Liver (tissue), 9 donors: ENCODE measurements around the gene NAA50. TPM values are rescaled to one million over a fixed set of nuclear protein-coding genes. Genes with fewer than 3 reads are reported as not detected.

ENCODE experiments used
- DNase-seq: peaks from one replicate; pipeline ENCODE4 v3.0.0-alpha.2; 2017; ENCODE audit warnings: low spot score
- H3K27ac ChIP-seq, 2 donors: one replicate each; pipeline ENCODE4 v1.7.0; 2013; ENCODE audit warnings: inconsistent platforms in 2 of 2, low read length in 2 of 2, control low read depth in 1 of 2, low read depth in 1 of 2, mild to moderate bottlenecking in 1 of 2
- H3K27me3 ChIP-seq, 4 donors: one replicate each; pipeline versions ENCODE4 v1.6.1 to v1.7.0; 2013; ENCODE audit warnings: low read length in 3 of 4, inconsistent platforms in 1 of 4, mild to moderate bottlenecking in 1 of 4, moderate library complexity in 1 of 4; ENCODE audit not compliant: control insufficient read depth in 4 of 4, insufficient read depth in 4 of 4
- H3K36me3 ChIP-seq, 4 donors: one replicate each; pipeline versions ENCODE4 v1.6.1 to v1.7.0; 2013; ENCODE audit warnings: low read length in 3 of 4, mild to moderate bottlenecking in 3 of 4, low read depth in 1 of 4, moderate library complexity in 1 of 4; ENCODE audit not compliant: control insufficient read depth in 4 of 4, insufficient read depth in 3 of 4
- H3K4me1 ChIP-seq, 4 donors: one replicate each; pipeline versions ENCODE4 v1.6.1 to v1.7.0; 2013; ENCODE audit warnings: low read length in 3 of 4, mild to moderate bottlenecking in 3 of 4, moderate library complexity in 1 of 4; ENCODE audit not compliant: control insufficient read depth in 4 of 4, insufficient read depth in 4 of 4
- H3K4me3 ChIP-seq, 3 donors: one replicate each; pipeline versions ENCODE4 v1.6.1 to v1.7.0; 2013; ENCODE audit warnings: low read length in 3 of 3, control low read depth in 1 of 3, low read depth in 1 of 3, mild to moderate bottlenecking in 1 of 3
- H3K9ac ChIP-seq, 2 donors: one replicate each; pipeline ENCODE4 v1.7.0; 2013; ENCODE audit warnings: low read length in 2 of 2, mild to moderate bottlenecking in 2 of 2, moderate library complexity in 2 of 2, control low read depth in 1 of 2, low read depth in 1 of 2
- H3K9me3 ChIP-seq, 4 donors: one replicate each; pipeline versions ENCODE4 v1.6.1 to v1.7.0; 2013; ENCODE audit warnings: low read length in 3 of 4; ENCODE audit not compliant: control insufficient read depth in 4 of 4
- EGR1 ChIP-seq, 2 donors: IDR thresholded peaks; 2 replicates each; pipeline ENCODE4 v1.6.1; 2016 to 2018; ENCODE audit warnings: antibody characterized with exemption in 2 of 2, low read depth in 2 of 2
- FOXA1 ChIP-seq: IDR thresholded peaks from 2 replicates; pipeline ENCODE4 v1.6.1; 2016; ENCODE audit warnings: antibody characterized with exemption
- FOXA2 ChIP-seq: IDR thresholded peaks from 2 replicates; pipeline ENCODE4 v1.6.1; 2016; ENCODE audit warnings: antibody characterized with exemption
- GABPA ChIP-seq, 2 donors: IDR thresholded peaks in 1 of 2; conservative IDR thresholded peaks in 1 of 2; 2 replicates each; pipeline ENCODE4 v1.6.1; 2016; ENCODE audit warnings: antibody characterized with exemption in 2 of 2, mild to moderate bottlenecking in 1 of 2, moderate library complexity in 1 of 2
- HNF4A ChIP-seq, 2 donors: conservative IDR thresholded peaks; 2 replicates each; pipeline ENCODE4 v1.6.1; 2016; ENCODE audit warnings: antibody characterized with exemption in 2 of 2, mild to moderate bottlenecking in 2 of 2
- HNF4G ChIP-seq: IDR thresholded peaks from 2 replicates; pipeline ENCODE4 v1.6.1; 2016; ENCODE audit warnings: antibody characterized with exemption
- JUND ChIP-seq, 2 donors: IDR thresholded peaks; 2 replicates each; pipeline ENCODE4 v1.6.1; 2016; ENCODE audit warnings: antibody characterized with exemption in 2 of 2
- NR2F2 ChIP-seq: IDR thresholded peaks from 2 replicates; pipeline ENCODE4 v1.6.1; 2016; ENCODE audit warnings: antibody characterized with exemption
- RAD21 ChIP-seq, 2 donors: IDR thresholded peaks; 2 replicates each; pipeline ENCODE4 v1.6.1; 2016; ENCODE audit warnings: antibody characterized with exemption in 2 of 2, mild to moderate bottlenecking in 2 of 2
- RXRA ChIP-seq, 2 donors: IDR thresholded peaks; 2 replicates each; pipeline ENCODE4 v1.6.1; 2017 to 2018; ENCODE audit warnings: antibody characterized with exemption in 2 of 2, mild to moderate bottlenecking in 1 of 2
- SP1 ChIP-seq: IDR thresholded peaks from 2 replicates; pipeline ENCODE4 v1.6.1; 2018; ENCODE audit warnings: antibody characterized with exemption, mild to moderate bottlenecking
- TAF1 ChIP-seq: conservative IDR thresholded peaks from 2 replicates; pipeline ENCODE4 v1.6.1; 2016; ENCODE audit warnings: antibody characterized with exemption, mild to moderate bottlenecking
- YY1 ChIP-seq: IDR thresholded peaks from 2 replicates; pipeline ENCODE4 v1.6.1; 2016; ENCODE audit warnings: antibody characterized with exemption, mild to moderate bottlenecking
- WGBS: extraction: QIAGEN DNeasy Blood & Tissue Kit; methylation state at CpG from one replicate; pipeline ENCODE4 v1.1.7; 2013; 5-methylcytosine and 5-hydroxymethylcytosine counted together
- polyA plus RNA-seq, 2 donors: library from polyadenylated mRNA; stranded (reverse) in 1 of 2; unstranded in 1 of 2; fragments of 200-250 nt in 1 of 2; fragments of >200 nt in 1 of 2; fragmentation: Nextera tagmentation in 1 of 2; extraction: Ambion mirVana in 1 of 2; gene quantifications; one replicate each; pipeline versions ENCODE4 v1.2.1 to v1.2.3, GENCODE V29; 2013 to 2015
- total RNA-seq, 2 donors: library from RNA; depleted of rRNA; stranded (reverse); fragments of >200 nt; gene quantifications; one replicate each; pipeline ENCODE4 v1.2.3, GENCODE V29; 2014
- TF ChIP-seq, protein P1 (sequence below): IDR thresholded peaks from 2 replicates; pipeline ENCODE4 v1.6.1; 2016; ENCODE audit warnings: antibody characterized with exemption, mild to moderate bottlenecking
- TF ChIP-seq, protein P2 (sequence below): IDR thresholded peaks from 2 replicates; pipeline ENCODE4 v1.6.1; 2016; ENCODE audit warnings: antibody characterized with exemption
- TF ChIP-seq, protein P3 (sequence below): IDR thresholded peaks from 2 replicates; pipeline ENCODE4 v1.6.1; 2016; ENCODE audit warnings: antibody characterized with exemption
- TF ChIP-seq, protein P4 (sequence below): fragments of 150-350 bp; IDR thresholded peaks from 2 replicates; pipeline ENCODE4 v1.5.1; 2017; ENCODE audit warnings: improper control_type of control experiment, low read depth, low read length; ENCODE audit not compliant: missing input control
- TF ChIP-seq, protein P5 (sequence below): IDR thresholded peaks from 2 replicates; pipeline ENCODE4 v1.6.1; 2016; ENCODE audit warnings: antibody characterized with exemption
- donor health status: healthy.
- donor health status: healthy.
- donor health status: healthy.
- donor health status: healthy.
- donor health status: healthy.

Gene NAA50
- total and polyA plus RNA-seq, 4 donors = 37.3 to 162 (median 73.9) TPM

DNA sequence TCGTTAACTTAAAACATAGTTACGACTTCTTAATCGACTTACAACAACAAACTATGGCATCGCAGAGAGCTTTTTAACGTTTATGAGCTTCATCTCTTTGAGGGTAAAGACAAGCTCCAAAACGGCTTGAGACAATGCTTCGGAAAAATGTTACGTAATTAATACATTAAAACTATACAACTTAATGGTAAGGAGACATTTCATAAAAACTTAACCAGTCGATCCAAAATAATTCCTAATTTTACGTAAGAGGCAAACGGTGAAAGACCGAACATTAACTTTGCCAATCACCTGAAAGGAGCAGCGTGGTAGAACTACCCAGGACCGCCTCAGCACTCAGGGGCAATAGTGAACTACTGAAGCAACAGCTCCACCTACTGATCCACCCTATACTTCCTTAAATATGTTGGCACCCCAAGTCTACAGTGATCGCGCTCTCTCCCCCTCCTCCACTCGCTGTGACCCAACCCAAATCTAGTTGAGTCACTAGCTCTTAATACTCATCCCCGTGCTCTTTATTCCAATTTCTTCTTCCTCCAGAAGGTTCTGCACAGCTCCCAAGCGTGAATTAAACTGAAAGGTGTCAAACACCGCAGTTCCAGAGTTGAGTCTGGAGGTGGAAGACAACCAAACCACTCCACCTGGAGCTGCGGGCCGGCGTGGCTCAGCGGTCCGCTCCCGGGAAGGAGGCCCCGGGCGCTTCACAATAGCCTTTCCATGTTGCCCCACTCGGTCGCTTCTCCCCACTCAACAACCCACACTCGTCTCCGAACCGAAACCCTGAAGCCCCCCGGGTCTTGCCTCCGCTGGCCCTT is 901 bp downstream of the NAA50 start:
- H3K27ac ChIP-seq = peak overlapping the region; percentile 98 to 100
- no peaks in the 10 kb centered on the region for H3K9me3 ChIP-seq
- DNase-seq = peak; percentile 70
- H3K9ac ChIP-seq = peak overlapping the region; percentile 85 to 99
- peak overlapping the region; percentile 77 to 99 (median 91) for H3K4me3 ChIP-seq
- no peaks in the 10 kb centered on the region for H3K36me3 ChIP-seq
- TF ChIP-seq YY1 = no peak
- no peak for TF ChIP-seq FOXA1
- no peak for TF ChIP-seq FOXA2
- peak; percentile 14 for TF ChIP-seq SP1
- peak in 1 of 2 donors; percentile 8 for TF ChIP-seq GABPA (IDR thresholded peaks at IDR 0.05 in 1 of 2, conservative IDR thresholded peaks at IDR 0.05 in 1 of 2)
- TF ChIP-seq, protein P1, sequence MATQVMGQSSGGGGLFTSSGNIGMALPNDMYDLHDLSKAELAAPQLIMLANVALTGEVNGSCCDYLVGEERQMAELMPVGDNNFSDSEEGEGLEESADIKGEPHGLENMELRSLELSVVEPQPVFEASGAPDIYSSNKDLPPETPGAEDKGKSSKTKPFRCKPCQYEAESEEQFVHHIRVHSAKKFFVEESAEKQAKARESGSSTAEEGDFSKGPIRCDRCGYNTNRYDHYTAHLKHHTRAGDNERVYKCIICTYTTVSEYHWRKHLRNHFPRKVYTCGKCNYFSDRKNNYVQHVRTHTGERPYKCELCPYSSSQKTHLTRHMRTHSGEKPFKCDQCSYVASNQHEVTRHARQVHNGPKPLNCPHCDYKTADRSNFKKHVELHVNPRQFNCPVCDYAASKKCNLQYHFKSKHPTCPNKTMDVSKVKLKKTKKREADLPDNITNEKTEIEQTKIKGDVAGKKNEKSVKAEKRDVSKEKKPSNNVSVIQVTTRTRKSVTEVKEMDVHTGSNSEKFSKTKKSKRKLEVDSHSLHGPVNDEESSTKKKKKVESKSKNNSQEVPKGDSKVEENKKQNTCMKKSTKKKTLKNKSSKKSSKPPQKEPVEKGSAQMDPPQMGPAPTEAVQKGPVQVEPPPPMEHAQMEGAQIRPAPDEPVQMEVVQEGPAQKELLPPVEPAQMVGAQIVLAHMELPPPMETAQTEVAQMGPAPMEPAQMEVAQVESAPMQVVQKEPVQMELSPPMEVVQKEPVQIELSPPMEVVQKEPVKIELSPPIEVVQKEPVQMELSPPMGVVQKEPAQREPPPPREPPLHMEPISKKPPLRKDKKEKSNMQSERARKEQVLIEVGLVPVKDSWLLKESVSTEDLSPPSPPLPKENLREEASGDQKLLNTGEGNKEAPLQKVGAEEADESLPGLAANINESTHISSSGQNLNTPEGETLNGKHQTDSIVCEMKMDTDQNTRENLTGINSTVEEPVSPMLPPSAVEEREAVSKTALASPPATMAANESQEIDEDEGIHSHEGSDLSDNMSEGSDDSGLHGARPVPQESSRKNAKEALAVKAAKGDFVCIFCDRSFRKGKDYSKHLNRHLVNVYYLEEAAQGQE = no peak
- TF ChIP-seq NR2F2 = no peak
- peak; percentile 79 to 84 for TF ChIP-seq RAD21 (IDR thresholded peaks at IDR 0.05)
- TF ChIP-seq HNF4A (conservative IDR thresholded peaks at IDR 0.05) = peak in 1 of 2 donors; percentile 36
- TF ChIP-seq, protein P2, sequence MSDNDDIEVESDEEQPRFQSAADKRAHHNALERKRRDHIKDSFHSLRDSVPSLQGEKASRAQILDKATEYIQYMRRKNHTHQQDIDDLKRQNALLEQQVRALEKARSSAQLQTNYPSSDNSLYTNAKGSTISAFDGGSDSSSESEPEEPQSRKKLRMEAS = peak; percentile 36
- TF ChIP-seq RXRA (IDR thresholded peaks at IDR 0.05) = no peak
- TF ChIP-seq, protein P3, sequence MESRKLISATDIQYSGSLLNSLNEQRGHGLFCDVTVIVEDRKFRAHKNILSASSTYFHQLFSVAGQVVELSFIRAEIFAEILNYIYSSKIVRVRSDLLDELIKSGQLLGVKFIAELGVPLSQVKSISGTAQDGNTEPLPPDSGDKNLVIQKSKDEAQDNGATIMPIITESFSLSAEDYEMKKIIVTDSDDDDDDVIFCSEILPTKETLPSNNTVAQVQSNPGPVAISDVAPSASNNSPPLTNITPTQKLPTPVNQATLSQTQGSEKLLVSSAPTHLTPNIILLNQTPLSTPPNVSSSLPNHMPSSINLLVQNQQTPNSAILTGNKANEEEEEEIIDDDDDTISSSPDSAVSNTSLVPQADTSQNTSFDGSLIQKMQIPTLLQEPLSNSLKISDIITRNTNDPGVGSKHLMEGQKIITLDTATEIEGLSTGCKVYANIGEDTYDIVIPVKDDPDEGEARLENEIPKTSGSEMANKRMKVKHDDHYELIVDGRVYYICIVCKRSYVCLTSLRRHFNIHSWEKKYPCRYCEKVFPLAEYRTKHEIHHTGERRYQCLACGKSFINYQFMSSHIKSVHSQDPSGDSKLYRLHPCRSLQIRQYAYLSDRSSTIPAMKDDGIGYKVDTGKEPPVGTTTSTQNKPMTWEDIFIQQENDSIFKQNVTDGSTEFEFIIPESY = no peak
- peak; percentile 5 for TF ChIP-seq HNF4G
- TF ChIP-seq, protein P4, sequence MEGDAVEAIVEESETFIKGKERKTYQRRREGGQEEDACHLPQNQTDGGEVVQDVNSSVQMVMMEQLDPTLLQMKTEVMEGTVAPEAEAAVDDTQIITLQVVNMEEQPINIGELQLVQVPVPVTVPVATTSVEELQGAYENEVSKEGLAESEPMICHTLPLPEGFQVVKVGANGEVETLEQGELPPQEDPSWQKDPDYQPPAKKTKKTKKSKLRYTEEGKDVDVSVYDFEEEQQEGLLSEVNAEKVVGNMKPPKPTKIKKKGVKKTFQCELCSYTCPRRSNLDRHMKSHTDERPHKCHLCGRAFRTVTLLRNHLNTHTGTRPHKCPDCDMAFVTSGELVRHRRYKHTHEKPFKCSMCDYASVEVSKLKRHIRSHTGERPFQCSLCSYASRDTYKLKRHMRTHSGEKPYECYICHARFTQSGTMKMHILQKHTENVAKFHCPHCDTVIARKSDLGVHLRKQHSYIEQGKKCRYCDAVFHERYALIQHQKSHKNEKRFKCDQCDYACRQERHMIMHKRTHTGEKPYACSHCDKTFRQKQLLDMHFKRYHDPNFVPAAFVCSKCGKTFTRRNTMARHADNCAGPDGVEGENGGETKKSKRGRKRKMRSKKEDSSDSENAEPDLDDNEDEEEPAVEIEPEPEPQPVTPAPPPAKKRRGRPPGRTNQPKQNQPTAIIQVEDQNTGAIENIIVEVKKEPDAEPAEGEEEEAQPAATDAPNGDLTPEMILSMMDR = peak; percentile 74
- no peak for TF ChIP-seq EGR1 (IDR thresholded peaks at IDR 0.05; ENCODE audit: low read depth in 2 of 2)
- TF ChIP-seq, protein P5, sequence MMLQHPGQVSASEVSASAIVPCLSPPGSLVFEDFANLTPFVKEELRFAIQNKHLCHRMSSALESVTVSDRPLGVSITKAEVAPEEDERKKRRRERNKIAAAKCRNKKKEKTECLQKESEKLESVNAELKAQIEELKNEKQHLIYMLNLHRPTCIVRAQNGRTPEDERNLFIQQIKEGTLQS = no peak
- TF ChIP-seq TAF1 = peak; percentile 44
- peak; percentile 10 to 14 for TF ChIP-seq JUND (IDR thresholded peaks at IDR 0.05)
- H3K27me3 ChIP-seq = no peaks in the 10 kb centered on the region
- H3K4me1 ChIP-seq = peaks cover 14 to 53% (median 31%) of the 10 kb centered on the region in 4 donors
- under 1% methylated on average over 35 of the region's 35 CpGs for WGBS
